ENCODE data around the gene CAPN12. TPM values are rescaled to one million over a fixed set of nuclear protein-coding genes. Genes with fewer than 3 reads are reported as not detected.

CAPN12 gene
- total and polyA plus RNA-seq, 2 of the 4 experiments (the other 2 are of a cell fraction): 0.18 to 0.97 TPM

DNA sequence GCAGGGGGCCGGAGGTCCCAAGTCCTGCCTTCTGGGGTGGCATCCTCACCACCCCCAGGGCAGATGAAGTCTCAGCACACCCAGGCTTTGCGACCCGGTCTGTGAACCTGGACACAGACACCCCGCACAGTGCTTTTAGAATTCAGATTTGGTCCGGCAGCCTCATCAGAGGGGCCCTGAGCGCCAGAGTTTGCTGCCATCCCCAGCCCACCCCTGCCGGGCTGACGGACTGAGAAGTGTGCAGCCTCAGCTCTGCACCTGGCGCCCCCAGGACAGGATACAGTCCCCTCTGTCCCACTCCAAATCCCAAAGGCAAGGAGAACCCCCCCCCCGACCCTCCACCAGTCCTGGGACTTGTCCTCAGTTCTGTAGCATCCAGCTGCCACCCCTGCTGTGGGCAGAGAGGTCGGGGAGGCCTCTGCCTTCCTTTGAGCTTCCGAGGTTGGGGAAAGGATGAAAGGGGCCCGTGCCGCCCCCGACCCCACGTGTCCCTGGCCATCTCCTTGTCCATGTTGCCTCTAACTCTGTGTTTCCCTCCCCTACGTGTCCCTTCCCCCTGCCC, 16.9 kb downstream of the CAPN12 start:
- no peak overlapping the region for H3K18ac ChIP-seq (ENCODE audit: low read depth, low read length)
- no peaks in the 10 kb centered on the region for H3K9me1 ChIP-seq (ENCODE audit: insufficient read depth, low read length)
- no TSS peak for BruUV-seq (replicated peaks)
- H3K14ac ChIP-seq (replicated peaks; ENCODE audit: low read depth, low read length): no peak overlapping the region
- in situ Hi-C loops (cut with MboI; ENCODE audit: low sequenced_read_pairs): loop anchor here (25.0 kb wide), 1 partner anchor 185 kb away; the partner anchor contains the start of gene CCER2
- ChIA-PET POLR2A (ENCODE audit: unreplicated experiment) (no interaction called here), CTCF (no interaction called here)
- no peak overlapping the region for H3K23ac ChIP-seq (ENCODE audit: low read depth, low read length)
- no peak overlapping the region for H2BK15ac ChIP-seq (ENCODE audit: low read depth, low read length)
- H2BK120ac ChIP-seq (ENCODE audit: low read depth, low read length): no peak overlapping the region
- no peak for DNase-seq
- peaks cover 23 to 46% of the 10 kb centered on the region in 2 experiments for H3K79me1 ChIP-seq (ENCODE audit: low read depth in 1 of 2, low read length in 2 of 2)
- no peak overlapping the region for H2BK20ac ChIP-seq (ENCODE audit: low read depth, low read length)
- dilution Hi-C loops (cut with HindIII; ENCODE audit: low sequenced_read_pairs, unreplicated experiment): no loop called here
- no peak overlapping the region for H3K4me2 ChIP-seq (ENCODE audit: low read depth, low read length)
- no peak overlapping the region for H2AFZ ChIP-seq (replicated peaks; ENCODE audit: low read length, poor library complexity)
- H4K91ac ChIP-seq (ENCODE audit: insufficient read depth, low read depth, low read length): no peak overlapping the region
- no peak for TF ChIP-seq USF2 (IDR thresholded peaks at IDR 0.05; ENCODE audit: low read depth, low read length)
- no peak for TF ChIP-seq BHLHE40 (IDR thresholded peaks at IDR 0.05; ENCODE audit: low read depth, low read length)
- TF ChIP-seq CHD1 (IDR thresholded peaks at IDR 0.05; ENCODE audit: low read depth, low read length): no peak
- no peak for TF ChIP-seq MXI1 (IDR thresholded peaks at IDR 0.05; ENCODE audit: borderline replicate concordance, low read depth, low read length)
- no peak for TF ChIP-seq NFE2L2 (IDR thresholded peaks at IDR 0.05; ENCODE audit: low read depth, low read length)
- TF ChIP-seq RAD21 (IDR thresholded peaks at IDR 0.05; ENCODE audit: low read length): no peak
- no peak for TF ChIP-seq MAZ (IDR thresholded peaks at IDR 0.05; ENCODE audit: borderline replicate concordance, low read depth, low read length)
- no peak for TF ChIP-seq RFX5 (IDR thresholded peaks at IDR 0.05; ENCODE audit: low read depth, low read length)
- TF ChIP-seq SMC3 (IDR thresholded peaks at IDR 0.05; ENCODE audit: low read depth, low read length): no peak
- TF ChIP-seq RCOR1 (IDR thresholded peaks at IDR 0.05; ENCODE audit: insufficient replicate concordance, low read length): no peak
- no peak for TF ChIP-seq POLR2A (IDR thresholded peaks at IDR 0.05; ENCODE audit: low read depth, low read length)
- TF ChIP-seq MAFK (IDR thresholded peaks at IDR 0.05; ENCODE audit: low read depth, low read length): no peak
- TF ChIP-seq, protein P1, sequence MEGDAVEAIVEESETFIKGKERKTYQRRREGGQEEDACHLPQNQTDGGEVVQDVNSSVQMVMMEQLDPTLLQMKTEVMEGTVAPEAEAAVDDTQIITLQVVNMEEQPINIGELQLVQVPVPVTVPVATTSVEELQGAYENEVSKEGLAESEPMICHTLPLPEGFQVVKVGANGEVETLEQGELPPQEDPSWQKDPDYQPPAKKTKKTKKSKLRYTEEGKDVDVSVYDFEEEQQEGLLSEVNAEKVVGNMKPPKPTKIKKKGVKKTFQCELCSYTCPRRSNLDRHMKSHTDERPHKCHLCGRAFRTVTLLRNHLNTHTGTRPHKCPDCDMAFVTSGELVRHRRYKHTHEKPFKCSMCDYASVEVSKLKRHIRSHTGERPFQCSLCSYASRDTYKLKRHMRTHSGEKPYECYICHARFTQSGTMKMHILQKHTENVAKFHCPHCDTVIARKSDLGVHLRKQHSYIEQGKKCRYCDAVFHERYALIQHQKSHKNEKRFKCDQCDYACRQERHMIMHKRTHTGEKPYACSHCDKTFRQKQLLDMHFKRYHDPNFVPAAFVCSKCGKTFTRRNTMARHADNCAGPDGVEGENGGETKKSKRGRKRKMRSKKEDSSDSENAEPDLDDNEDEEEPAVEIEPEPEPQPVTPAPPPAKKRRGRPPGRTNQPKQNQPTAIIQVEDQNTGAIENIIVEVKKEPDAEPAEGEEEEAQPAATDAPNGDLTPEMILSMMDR (conservative IDR thresholded peaks at IDR 0.05; ENCODE audit: low read depth, low read length): no peak
- TF ChIP-seq, protein P2, sequence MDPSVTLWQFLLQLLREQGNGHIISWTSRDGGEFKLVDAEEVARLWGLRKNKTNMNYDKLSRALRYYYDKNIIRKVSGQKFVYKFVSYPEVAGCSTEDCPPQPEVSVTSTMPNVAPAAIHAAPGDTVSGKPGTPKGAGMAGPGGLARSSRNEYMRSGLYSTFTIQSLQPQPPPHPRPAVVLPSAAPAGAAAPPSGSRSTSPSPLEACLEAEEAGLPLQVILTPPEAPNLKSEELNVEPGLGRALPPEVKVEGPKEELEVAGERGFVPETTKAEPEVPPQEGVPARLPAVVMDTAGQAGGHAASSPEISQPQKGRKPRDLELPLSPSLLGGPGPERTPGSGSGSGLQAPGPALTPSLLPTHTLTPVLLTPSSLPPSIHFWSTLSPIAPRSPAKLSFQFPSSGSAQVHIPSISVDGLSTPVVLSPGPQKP (IDR thresholded peaks at IDR 0.05; ENCODE audit: borderline replicate concordance, low read depth, low read length): no peak
- no peak for TF ChIP-seq FOS (IDR thresholded peaks at IDR 0.05; ENCODE audit: low read depth, low read length)
- no peak for TF ChIP-seq CEBPB (IDR thresholded peaks at IDR 0.05; ENCODE audit: low read depth, low read length)
- no peak overlapping the region for H4K5ac ChIP-seq (ENCODE audit: low read depth, low read length)
- WGBS, 2 experiments (ENCODE audit: extremely low coverage in 2 of 2, insufficient read length in 1 of 2): 80% methylated on average over 1 of the region's 17 CpGs; no CpG with 5 or more reads in 1 of the 2 experiments
- no peaks in the 10 kb centered on the region for H3K27me3 ChIP-seq (ENCODE audit: control insufficient read depth, insufficient read depth, low read length)
- H2BK5ac ChIP-seq (ENCODE audit: low read depth, low read length, poor library complexity, severe bottlenecking): no peak overlapping the region
- H2AK9ac ChIP-seq (replicated peaks; ENCODE audit: low read depth, low read length, poor library complexity): peak overlapping the region; percentile 1
- H3K4me1 ChIP-seq (ENCODE audit: control insufficient read depth, insufficient read depth, low read length): 0 out of 2 replicates have a peak, but pooled peaks cover 2% of the 10 kb centered on the region
- H3K4ac ChIP-seq (ENCODE audit: low read depth, low read length): no peak overlapping the region
- no peak overlapping the region for H3K4me3 ChIP-seq (ENCODE audit: insufficient read depth, low read depth, low read length)
- ATAC-seq (ENCODE audit: low read depth): no peak
- no peak overlapping the region for H3K56ac ChIP-seq (ENCODE audit: extremely low read depth, insufficient read depth, low read length)
- intact Hi-C loops (cut with micrococcal nuclease): no loop called here
- no peaks in the 10 kb centered on the region for H3K9me3 ChIP-seq (ENCODE audit: control insufficient read depth, insufficient read depth, low read length)
- H3K9ac ChIP-seq (ENCODE audit: low read depth, low read length): no peak overlapping the region
- H2AK5ac ChIP-seq (ENCODE audit: low read depth, low read length): no peak overlapping the region
- peaks cover 85% of the 10 kb centered on the region for H3K36me3 ChIP-seq (ENCODE audit: control insufficient read depth, insufficient read depth, low read length)
- H3K27ac ChIP-seq (ENCODE audit: insufficient read depth, low read length): no peak overlapping the region
- H4K20me1 ChIP-seq (ENCODE audit: insufficient read depth, low read length): peaks cover 16% of the 10 kb centered on the region
- H4K8ac ChIP-seq (ENCODE audit: low read depth in 2 of 2, low read length in 2 of 2): no peak overlapping the region

All from IMR-90 (cell line).